NCI-H1048 (cell line): ENCODE data around the gene PAPOLG.

Source experiments
- DNase-seq: peaks from one replicate; lab custom pipeline; 2025; lab: John Stamatoyannopoulos, UW

PAPOLG gene

DNA sequence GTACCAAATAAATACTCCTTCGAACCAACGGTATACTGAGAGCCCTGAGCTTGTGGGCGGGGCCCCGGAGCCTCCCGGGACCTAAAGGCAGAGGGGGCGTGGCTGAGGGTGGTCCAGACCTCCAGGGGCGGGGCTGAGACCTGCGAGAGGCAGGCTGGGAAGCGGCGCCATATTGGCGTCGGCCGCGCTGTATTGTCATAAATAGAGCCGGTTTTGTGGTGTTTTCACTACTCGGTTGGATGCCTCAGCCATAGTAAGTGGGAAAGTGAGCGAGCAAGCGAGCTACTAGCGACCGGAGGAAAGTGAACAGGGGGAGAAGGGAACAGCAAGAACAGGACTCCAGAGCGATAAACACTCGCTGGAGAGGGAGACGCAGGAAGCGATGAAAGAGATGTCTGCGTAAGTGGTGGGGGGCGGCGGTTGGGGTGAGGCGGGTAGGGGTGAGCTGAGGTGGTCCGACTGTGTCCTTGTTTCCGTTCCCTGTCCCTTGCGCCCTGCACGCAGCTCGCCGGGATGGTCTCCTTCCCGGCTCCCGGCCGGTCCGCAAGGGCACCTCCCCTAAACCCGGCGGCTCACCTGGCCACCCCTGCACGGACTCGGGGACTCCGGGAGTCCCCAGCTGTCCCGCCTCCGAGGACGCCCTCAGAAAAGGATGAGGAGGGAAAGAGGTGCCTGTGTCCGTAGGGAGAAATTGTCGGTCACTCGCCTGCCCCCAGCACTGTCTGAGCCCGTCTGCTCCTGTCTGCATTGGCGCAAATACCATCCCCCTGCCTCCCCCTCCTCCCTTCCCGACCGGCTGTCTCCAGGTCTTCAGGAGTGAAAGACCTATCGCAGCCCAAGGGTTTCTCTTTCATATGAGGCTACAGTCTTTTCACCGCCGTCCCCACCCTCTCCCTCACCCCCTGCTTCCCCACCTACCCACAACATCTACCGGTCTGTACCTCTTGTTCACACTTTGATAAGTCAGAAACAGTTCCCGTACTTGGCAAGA lies at the start of gene PAPOLG:
TSS of gene PAPOLG (plus strand) at position 172 of the 991 bp plus-strand sequence. CDS start at position 383, 211 bp downstream.
- peak; percentile 92 for DNase-seq

DNA sequence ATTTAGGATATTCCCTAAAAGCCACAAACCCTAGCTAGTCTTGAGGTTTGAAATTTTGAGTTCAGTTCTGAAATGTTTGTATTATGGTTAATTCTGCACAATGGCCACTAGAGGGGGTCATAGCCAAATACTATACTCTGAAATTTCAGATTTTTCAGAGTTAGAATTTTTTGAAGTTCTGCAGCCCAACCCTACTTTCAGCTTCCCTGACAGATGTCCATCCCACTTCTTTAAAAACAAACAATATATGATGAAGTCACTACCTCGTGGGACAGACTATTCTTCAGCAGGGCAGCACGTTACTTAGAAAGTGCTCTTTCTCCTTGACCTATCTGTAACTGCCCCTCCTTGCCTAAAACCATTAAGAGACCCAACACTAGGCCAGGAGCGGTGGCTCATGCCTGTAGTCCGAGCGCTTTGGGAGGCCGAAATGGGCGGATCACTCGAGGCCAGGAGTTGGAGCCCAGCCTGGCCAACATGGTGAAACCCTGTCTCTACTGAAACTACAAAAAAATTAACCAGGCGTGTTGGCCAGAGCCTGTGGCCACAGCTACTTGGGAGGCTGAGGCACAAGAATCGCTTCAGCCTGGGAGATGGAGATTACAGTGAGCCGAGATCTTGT lies 48.2 kb upstream of the PAPOLG start:
- DNase-seq = peak; percentile 29

DNA sequence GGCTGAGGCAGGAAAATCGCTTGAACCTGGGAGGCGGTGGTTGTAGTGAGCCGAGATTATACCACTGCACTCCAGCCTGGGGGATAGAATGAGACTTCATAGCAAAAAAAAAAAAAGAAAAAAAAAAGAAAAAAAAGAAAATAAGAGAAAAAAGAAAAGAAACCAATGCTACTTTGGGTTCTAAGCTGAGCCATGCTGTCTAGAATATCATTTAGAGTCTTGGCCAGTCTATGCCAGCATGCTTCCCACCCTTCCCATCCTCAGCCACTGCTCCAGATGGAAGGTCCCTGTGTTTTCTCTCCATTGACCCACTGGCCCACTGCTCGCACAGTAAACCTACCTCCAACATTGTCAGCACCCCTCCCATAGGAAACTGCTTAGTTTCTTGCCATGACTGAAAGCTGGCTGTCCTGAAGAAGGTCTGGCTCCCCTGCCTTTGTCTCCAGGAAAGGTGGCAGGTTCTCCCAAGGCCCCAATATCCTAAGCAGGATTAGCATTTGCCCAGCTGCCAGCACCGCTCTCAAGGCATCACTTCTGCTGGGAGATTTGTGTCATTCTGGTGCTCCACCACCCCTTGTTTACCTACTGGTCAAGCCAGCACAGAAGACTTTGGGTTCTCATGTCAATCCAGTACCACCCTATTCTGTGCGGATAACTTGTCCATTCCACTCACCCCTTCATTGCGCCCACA lies 47.3 kb upstream of the PAPOLG start:
- no peak for DNase-seq

DNA sequence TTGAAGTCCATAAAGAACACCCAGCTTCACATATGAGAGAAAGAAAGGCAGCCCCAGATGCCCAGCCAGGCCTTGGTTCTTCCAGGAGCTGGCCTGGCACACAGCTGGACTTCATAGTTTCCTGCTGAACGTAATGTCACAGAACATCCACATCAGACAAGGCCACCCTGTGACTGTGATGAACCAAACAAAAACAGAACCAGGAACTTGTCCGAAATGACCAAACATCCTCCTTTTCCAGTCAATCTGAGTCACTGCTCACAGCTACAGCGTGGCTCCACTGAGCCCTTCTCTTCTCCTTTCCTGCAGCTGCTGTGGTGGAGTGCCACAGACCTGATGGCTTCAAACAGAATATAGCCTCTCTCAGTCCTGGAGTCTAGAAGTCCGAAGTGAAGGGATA lies 45.4 kb upstream of the PAPOLG start:
- no peak for DNase-seq

DNA sequence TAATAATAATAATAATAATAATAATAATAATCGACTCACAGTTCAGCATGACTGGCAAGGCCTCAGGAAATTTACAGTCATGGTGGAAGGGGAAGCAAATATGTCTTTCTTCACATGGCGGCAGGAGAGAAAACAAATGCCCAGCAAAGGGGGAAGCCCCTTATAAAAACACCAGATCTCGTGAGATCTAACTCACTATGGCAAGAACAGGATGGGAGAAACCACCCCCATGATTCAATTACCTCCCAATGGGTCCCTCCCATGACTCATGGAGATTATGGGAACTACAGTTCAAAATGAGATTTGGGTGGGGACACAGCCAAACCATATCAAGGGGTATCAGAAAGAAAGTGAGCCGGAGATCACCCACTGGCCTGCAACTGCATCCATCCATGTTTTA lies 40.5 kb upstream of the PAPOLG start:
- DNase-seq = no peak

DNA sequence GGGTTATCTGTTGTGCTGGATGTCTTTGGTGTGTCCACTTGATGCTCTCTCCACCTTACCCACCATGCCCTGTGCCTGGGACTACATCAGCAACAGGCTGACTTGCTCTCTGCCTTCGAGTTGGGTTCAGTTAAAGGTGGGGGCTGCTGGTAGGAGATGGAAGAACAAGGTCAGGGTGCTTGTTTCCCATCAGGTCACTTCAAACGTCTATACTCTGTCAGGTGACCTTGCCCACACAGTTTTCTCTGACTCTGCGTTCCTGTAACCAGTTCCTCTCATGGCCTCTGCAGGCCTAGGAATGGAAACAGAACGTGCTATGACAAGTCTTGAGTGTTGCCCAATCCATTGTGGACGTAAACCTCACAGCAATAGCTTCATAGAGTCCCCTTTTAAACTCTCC lies 38.4 kb upstream of the PAPOLG start:
- no peak for DNase-seq

DNA sequence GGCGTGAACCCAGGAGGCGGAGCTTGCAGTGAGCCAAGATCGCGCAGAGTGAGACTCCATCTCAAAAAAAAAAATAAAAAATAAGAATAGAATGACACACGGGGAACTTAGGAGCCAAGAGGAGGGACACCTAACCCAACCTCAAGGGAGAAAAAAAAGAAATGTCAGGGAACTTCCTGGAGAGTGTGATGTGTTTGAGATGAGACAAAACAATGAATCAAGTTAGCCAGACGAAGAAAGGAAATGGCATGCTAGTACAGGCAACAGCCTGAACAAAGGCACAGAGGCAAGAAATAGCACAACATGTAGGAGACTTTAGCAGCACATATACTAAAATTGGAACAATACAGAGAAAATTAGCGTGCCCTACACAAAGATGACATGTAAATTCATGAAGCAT lies 36.7 kb upstream of the PAPOLG start:
- no peak for DNase-seq

DNA sequence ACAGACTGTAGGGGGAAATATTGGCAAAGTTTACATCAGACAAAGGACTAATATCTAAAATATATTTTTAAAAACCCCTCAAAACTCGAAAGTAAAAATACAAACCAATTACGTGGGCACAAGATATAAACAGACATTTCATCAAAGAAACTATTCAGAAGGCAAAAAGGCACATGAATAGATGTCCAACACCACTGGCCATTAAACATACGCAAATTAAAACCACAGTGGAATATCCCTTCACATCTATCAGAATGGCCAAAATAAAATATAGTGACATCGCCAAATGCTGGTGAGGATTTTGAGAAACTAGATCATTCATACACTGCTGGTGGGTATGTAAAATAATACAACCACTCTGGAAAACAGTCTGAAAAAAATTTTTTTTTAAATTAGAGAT lies 30.6 kb upstream of the PAPOLG start:
- DNase-seq = no peak

DNA sequence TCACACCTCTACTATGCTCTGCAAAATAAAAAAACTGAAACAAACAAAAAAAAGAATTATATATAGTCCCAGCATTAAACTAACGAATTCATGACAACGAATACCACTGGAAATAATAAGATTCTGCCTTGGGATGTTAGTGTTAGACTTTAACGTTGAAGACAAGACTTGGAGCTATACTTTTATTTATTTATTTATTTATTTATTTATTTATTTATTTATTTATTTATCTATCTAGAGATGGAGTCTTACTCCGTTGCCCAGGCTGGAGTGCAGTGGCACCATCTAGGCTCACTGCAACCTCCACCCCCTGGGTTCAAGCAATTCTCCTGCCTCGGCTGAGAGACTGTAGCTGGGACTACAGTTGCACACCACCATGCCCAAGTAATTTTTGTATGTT lies 27.2 kb upstream of the PAPOLG start:
- no peak for DNase-seq

DNA sequence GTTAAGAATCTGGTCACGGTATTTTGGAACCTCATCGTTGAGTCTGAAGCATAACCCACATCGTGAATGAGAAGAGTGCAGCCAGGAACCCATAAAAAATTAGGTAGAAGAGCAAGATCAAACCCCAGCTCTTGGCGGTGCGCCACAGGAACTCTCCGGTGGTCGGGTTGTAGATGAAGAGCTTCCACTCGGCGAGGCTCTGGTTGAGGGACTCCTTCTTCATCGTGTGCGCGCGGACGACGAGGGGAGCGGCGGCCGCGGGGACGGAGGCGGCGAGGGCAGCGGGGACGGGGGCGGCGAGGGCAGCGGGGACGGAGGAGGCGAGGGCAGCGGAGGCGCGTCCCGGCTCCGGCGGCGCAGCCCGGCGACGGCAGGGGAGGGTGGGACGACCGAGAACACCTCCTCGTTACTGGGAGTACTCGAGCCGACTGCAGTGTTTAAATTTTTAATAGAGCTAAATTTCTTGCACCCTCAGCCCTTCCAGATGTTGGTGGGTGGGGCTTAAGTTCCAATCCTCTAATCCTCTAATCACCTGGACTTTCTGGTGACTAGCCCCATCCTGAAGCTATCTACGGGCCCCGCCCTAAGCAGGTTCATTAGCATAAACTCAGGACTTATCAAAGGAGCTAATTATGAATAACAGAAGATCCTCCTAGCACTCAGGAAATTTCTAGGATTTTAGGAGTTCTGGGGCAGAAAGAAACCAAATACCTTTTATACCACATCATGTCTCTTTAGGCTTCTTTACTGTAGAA lies 20.4 kb upstream of the PAPOLG start:
- DNase-seq = no peak

DNA sequence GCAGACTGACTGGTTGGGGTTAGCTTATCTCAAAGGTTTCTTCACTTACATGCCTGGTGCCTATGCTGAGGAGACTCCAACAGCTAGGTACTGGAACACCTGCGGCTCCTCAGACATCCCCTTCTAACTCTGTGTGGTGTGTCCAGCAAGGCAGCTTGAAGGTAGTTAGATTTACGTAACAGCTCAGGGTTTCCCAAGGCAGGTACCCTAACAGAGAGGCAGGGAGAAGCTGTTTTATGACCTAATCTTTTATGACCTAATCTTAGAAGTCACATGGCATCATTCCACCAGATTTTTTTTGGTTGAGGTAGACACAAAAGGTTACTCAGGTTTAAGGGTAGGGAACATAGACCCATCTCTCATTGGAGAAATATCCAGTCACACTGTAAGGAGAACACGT lies 17.4 kb upstream of the PAPOLG start:
- DNase-seq = no peak

DNA sequence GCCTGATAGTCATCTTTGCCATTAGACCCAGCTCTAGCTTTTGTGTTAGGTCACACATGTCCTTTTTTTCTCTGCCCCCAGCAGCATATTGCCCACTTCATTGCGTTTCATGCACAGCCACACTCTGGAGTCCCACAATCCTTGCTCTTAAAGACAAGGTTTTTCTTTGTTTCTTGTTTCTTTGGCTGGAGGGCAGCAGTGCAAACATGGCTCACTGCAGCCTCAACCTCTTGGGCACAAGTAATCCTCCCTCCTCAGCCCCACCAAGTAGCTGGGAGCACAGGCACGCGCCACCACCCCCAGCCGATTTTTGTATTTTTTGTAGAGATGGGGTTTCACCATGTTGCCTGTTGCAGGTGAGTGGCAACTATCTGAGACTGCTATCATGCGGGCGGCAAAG lies 16.9 kb upstream of the PAPOLG start:
- no peak for DNase-seq

DNA sequence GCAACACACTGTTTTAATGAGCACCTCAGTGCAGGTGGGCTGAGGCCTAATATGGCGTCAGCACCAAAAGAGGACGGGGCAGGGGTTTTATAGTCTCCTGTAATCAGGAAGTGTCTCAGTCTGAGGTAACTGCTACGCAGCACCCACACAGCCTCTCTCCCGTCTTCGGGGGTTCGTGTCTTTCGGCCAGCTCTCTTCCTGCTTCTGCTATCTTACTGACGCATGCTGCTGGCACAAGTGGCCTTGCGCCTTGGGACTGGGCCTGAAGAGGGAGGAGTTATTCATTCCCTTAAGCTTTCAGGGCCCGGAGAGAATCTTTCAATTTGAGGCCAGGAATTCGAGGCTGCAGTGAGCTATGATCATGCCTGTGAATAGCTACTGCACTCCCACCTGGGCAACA lies 14.5 kb upstream of the PAPOLG start:
- no peak for DNase-seq

DNA sequence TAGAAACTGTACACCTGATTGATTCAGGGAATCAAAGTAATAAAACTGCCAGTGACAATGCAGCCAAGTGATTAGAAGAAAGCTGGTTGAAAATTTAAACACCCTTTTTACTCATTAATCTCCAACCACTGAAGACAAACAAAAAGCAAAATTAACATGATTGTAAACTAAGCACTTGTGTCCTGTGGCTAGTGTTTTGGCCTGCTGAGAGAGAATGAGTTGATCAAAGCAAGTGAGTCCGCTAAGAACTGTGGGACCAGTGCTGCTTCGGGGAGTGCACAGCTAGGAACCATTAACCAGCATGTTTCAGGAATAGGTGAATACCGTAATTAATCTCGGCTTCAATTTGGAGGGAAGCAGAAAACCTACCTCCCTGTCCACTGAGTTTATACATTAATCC lies 13.6 kb upstream of the PAPOLG start:
- no peak for DNase-seq

DNA sequence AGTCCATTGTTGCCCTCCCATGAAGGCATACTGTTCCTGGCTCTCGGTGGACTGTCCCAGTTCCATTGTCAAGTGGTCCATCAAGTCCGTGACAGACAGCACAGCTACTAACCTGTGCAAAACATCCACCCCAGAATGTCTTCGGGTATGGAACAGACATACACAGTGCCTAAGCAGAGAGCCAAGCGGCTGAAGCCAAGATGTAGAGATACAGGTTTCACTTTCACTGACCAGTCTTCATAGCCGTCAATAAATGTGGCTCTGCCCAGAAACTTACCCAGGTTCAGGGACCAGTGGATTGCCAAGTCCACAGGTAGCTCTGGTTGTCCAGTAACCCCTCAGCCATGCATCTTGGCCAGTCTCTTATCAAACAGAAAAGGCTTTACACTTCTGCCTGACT lies 10.7 kb upstream of the PAPOLG start:
- DNase-seq = no peak

DNA sequence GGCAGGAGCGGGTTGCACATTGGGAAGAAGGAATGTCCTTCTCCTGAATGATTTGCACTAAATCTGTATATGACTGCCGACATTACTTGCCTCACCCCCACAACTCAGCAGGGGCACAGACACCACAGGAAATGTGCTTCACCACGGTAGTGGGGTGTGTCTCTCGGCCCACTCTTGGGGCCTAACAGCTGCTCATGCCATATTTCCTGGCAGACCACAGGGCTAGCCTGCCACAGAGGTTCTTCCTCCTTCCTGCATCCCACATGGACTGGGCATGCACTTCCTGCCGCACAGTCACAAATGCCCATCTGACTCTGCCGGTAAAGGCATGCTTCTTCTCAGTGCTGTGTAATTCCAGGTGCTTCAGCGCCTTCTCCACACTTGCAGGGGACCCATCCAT lies 10.3 kb upstream of the PAPOLG start:
- DNase-seq = no peak

DNA sequence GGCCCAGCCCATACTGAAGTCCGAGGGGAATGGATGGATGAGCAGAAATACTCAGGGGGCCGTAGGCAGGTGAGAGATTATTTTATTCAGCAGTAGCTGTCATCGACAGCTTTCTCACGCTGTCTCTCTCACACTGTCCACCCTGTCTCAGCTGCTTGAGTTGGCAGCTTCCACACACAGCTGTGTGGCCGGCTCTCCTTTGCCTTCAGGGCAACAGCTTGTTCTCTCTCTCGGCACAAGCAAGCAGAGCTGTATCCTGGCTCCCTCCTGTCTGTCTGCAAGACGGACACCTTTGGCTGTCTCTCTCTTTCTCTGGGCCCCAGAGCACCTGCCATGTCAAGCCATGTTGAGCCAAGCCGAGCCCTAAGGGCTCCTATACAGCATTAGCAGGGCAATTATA lies 9.8 kb upstream of the PAPOLG start:
- DNase-seq = no peak

DNA sequence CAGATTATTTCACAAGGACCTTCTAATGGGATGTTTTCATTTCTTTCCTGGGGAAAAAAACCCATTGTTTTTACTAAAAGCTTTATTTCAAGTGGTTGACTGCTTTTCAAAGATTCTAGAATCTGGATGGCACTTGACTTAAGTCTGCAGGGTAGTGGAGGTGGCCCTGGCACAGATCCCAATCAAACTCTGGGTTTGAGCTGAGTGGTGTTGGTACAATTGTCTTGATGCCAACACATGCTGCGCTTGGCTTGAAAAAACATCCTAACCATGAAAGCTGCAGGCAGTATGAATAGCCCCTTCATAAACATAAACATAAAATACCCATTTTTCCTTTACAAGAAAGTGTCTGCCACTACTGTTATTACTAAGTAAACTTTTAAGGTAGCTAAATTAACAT lies 3.6 kb downstream of the PAPOLG start:
- no peak for DNase-seq

DNA sequence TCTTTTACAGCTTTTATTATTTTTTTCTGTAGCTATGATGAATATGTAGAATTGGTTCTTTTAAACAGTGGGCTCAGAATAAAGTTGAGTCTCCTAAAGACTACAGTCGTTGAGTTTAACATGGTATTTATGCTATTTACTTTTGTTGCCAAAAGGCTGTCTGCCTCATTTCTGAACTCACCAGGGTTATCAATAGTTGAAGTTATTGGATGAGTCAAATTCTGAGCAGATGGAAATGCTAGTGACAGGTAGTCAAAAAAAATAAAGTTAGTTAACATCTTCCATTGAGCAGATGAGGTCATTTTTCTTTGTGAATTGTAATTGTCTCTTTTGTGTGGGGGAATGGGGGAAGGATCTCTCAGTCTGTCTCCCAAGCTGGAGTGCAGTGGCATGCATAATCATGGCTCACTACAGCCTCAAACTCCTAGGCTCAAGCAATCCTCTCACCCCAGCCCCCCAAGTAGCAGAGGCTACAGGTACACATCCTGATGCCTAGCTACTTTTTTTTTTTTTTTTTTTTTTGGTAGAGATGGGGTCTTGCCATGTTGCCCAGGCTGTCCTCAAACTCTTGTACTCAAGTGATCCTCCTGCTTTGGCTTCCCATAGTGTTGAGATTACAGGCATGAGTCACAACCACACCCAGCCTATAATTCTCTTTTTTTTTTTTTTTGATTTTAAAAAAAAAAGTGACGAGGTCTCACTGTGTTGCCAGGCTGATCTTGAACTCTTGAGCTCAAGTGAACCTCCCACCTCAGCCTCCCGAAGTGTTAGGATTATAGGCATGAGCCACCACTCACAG lies 8.9 kb downstream of the PAPOLG start:
- DNase-seq = no peak

DNA sequence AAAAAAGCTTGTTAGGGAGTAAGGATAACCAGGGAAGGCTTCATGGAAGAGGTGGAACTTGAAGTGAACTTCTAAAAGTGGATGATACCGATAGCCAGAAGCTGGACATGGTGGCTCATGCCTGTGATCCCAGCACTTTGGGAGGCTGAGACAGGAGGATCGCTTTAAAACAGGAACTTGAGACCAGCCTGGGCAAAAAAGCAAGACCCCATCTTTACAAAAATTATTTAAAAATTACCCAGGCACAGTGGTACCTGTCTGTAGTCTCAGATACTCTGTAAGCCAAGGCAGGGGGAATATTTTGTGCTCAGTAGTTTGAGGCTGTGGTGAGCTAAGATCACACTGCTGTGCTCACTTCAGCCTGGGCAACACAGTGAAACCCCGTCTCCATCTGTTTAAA lies 10.2 kb downstream of the PAPOLG start:
- no peak for DNase-seq

DNA sequence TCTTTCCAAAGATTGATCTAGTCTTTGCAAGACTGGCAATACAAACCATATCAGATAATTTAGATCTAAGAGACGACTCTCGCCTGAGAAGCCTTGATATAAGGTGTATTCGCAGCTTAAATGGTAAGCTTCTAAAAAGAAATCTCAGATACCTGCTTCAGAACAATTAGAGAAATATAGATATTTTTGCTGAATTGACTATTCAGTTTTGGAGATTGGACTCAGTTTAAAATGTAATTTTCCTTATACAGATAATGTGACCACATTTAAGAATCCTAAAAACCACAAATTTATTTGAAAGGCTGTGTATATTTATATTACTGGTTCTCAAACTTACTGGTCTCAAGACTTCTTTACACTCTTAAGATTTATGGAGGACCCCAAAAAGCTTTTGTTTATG lies 15.4 kb downstream of the PAPOLG start:
- no peak for DNase-seq
